COLO829 (cell line): ENCODE results near the gene FBLN2.

Experiments
- DNase-seq: peaks from one replicate; pipeline ENCODE4 v3.0.0; 2012; ENCODE audit warnings: low spot score

Gene FBLN2

DNA sequence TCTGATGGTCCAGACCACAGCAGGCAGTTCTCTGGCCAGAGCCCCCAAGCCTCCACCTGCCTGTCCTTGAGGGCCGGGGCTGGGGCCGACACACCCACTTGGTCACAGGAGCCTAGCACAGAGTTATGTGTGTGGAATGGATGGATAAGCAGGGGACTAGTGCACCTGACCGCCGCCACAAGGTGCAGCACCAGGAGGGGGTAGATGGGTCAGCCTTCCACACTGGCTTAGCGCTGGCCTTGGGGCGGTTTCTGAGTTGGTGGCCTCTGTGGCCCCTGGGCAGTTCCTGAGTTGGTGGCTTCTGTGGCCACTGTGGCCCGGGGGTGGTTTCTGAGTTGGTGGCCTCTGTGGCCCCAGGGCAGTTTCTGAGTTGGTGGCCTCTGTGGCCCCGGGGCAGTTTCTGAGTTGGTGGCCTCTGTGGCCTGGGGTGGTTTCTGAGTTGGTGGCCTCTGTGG lies 75.8 kb downstream of the FBLN2 start:
- DNase-seq: no peak

DNA sequence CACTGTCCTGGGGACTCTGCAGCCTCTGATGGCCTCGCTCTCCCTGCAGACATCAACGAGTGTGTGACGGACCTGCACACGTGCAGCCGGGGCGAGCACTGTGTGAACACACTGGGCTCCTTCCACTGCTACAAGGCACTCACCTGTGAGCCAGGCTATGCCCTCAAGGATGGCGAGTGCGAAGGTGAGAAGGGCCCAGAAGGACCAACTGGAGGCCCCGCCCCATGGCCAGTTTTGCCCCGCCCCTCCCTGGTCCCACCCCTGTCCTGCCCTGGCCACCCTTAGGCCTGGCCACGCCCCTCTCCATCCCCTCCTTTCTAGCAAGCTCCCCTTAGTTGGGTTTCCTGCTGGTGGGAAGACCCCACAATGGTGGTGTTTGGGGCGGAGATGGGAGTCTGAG lies 77.5 kb downstream of the FBLN2 start:
- DNase-seq: no peak

DNA sequence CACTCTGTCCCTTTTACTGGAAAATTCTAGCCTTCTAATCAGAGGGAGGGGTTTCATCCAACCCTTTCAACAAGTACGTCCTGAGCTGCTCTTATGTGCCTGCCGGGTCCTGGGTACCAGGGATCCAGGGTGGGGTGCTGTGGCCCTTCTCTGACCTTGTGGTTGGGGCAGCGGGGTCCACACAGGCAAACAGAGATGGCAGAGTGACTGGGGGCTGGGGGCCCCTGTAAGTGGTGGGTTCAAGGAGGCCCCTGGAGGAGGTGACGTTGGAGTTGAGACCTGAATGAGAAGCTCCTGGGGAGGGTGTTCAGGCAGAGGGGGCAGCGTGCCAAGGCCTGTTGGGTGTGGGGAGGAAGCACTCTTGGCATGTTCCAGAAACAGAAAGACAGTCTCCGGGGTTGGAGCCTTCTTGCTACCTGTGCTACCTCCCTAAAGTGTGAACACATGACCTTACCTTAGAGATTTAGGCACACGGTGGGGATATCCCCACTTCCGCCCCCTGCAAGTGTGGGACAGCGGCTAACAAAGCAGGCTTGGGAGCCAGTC lies 78.1 kb downstream of the FBLN2 start:
- no peak for DNase-seq

DNA sequence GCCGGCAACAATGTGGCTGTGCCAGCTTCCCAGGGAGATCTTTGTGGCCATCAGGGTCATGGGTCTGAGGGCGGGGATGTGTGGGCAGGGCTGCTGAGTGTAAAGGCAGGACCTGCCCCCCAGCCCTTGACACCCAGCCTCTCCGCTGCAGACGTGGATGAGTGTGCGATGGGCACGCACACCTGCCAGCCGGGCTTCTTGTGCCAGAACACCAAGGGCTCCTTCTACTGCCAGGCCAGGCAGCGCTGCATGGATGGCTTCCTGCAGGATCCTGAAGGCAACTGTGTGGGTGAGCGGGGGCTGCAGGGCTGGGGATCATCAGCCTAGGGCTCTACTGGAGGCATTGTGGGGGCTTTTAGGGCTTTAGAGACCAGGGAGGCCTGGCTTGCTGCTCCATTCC lies 78.8 kb downstream of the FBLN2 start:
- DNase-seq: no peak

DNA sequence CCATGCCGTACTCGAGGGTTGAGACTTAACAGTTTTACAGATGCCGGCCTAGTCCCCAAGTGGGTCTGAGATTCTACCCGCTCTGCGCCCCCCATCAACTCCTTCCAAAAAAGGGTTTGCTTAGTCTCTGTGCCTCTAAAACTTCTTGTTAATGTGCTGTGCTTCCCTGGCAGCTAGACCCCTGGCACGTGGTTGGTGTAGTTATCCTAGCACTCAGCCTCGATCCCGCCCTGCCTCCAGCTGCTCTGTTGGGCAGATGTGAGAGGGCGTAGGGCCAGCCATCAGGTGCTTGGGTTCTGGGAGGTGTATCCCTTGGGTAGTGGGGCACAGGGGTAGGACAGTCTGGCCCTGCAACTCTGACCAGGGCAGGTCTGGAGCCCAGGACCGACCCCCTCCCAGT lies 79.5 kb downstream of the FBLN2 start:
- DNase-seq: no peak

DNA sequence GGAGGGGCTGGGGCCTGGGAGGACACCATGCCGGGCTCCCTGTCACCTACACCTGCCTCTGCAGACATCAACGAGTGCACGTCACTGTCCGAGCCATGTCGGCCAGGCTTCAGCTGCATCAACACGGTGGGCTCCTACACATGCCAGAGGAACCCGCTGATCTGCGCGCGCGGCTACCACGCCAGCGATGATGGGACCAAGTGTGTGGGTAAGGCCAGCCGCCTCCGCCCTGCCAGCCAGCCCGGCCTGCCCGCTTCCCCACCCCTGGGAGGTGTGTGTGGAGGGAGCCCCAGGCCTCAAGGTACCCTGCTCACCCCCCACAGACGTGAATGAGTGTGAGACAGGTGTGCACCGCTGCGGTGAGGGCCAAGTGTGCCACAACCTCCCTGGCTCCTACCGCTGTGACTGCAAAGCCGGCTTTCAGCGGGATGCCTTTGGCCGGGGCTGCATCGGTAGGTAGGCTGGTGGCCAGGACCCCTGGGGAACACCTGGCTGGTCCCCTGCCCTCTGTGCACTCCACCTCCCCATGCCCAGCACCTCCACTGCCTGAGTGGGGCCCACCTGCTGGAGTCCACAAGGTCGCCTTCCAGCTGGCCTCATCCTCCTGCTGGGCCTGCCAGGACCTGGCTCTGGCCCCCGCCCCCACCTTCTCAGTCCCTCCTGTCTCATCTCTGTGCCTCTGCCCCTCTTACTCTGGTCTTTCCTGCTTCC lies 80.1 kb downstream of the FBLN2 start:
- DNase-seq: no peak

DNA sequence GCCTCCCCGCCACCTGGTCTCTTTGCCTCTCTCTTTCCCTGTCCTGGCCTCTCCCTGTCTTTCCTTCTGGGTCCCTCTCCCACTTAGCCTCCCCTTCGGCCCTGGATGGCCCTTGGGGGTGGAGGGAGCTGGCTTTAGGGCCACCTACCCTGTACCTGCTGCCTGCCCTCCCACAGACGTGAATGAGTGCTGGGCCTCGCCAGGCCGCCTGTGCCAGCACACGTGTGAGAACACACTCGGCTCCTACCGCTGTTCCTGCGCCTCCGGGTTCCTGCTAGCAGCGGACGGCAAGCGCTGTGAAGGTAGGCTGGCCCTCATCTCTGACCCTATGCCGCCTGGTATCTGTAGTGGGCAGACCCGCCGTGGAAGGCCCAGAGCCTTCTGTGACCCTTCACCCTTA lies 80.7 kb downstream of the FBLN2 start:
- no peak for DNase-seq

DNA sequence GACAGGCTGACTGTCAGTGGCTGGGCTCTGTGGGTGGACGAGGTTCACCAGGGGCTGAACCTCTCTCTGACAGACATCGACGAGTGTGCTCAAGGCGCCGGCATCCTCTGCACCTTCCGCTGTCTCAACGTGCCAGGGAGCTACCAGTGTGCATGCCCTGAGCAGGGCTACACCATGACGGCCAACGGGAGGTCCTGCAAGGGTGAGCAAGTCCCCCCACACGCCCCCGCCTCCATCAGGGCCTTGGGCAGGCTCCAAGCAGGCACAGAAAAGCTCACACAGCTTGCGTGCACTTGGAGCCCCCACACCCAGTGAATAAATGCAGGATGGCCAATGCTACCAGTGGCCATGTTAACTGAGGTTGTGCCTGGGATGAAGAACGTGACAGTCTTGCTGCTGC lies 82.3 kb downstream of the FBLN2 start:
- no peak for DNase-seq

DNA sequence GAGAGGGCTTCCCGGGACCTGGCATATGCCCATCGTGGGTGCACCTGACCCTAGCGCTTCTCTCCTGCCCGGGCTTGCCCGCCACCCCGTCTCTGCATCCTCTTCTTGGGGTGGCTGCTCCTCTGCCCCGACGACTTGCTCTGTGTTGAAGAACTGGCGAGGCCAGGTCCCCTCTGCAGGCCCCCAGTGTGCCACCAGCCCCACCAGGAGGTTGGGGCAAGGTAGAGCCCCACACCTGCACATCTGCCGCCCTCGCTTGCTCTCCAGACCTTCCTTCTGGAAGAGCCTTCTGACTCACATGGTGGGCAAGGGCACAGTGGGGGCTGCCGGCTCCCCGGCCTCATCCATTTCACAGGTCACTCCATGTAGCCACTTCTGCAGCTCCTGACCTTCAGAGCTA lies 84.3 kb downstream of the FBLN2 start:
- no peak for DNase-seq

DNA sequence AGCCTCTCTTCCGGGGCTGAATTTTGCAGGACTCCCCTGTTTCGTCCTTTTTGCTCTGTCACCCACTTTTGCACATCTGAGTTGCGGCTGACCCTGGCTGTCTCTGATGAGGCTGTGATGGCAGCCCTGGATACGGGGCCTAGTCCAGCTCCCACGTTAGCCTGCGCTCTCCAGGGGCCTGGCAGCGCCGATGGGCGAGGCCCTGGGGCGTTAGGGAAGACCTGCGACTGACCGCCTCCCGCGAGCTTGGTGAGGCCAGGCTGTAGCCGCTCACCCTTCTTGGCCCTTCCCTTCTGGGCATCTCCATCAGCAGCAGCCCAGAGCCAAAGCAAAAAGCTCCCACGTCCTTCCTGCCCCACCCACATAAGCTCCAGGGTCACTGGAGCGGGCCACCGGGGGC lies 85.2 kb downstream of the FBLN2 start:
- no peak for DNase-seq

DNA sequence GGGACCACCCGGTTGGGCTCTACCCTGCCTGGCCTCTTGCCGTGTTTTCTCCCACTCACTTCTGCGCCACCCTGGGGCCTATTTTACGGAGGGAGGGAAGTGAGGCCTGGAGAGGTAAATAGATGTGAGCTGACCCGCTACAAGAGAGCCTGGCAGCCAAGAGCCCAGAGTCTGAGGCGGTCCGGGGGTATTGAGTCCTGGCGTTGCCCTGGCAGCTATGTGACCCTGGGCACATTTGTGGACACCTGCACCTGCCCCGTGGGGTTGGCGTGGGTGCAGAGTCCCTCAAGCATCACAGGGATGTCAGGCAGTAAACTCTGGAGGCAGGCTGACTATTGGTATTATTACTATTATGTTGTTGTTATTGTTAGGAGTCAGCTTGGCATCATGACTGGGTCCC lies 85.7 kb downstream of the FBLN2 start:
- DNase-seq: no peak

DNA sequence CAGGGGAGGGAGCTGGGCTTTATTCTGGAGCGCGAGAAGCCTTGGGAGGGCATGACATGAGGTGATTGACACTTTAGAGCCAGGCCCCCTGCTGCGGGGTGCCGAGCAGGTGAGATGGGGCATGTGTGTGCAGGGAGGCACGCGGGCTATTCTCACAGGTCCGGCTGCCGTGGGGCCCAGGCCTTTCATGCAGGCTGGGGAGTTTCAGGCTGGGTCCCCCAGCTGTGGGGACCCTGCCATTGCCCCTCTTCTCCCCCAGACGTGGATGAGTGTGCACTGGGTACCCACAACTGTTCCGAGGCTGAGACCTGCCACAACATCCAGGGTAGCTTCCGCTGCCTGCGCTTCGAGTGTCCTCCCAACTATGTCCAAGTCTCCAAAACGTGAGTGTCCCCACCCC lies 87.3 kb downstream of the FBLN2 start:
- DNase-seq: no peak

DNA sequence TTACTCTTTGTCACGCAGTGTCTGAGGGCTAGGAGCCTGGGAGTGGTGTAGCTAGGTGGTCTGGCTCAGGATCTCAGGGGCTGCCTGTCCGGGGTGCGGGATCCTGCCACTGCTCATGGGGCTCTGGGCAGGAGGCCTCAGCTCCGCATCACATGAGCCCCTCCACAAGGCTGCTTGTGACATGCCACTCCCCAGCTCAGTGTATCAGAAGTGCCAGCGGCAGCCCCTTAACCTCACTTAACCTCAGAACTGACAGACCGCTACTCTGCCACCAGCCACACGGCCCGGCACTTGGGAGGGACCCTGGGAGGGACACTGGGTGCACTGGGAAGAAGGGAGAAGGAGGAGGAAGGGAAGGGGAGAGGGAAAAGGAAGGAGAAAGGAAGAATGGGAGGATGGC lies 87.9 kb downstream of the FBLN2 start:
- DNase-seq: no peak

DNA sequence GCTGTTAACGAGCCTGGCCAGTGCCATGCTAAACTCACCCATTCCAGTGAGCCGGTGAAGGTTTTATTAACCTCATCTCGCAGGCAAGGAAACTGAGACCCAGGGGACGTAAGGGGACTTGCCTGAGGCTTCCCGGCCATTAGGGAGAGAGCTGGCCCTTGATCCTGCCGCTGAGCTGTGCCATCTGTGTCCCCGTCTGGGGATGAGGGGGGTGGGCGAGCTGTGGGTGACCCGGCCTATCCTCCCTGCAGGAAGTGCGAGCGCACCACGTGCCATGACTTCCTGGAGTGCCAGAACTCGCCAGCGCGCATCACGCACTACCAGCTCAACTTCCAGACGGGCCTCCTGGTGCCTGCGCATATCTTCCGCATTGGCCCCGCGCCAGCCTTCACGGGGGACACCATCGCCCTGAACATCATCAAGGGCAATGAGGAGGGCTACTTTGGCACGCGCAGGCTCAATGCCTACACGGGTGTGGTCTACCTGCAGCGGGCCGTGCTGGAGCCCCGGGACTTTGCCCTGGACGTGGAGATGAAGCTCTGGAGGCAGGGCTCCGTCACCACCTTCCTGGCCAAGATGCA lies 88.5 kb downstream of the FBLN2 start:
- DNase-seq: no peak

DNA sequence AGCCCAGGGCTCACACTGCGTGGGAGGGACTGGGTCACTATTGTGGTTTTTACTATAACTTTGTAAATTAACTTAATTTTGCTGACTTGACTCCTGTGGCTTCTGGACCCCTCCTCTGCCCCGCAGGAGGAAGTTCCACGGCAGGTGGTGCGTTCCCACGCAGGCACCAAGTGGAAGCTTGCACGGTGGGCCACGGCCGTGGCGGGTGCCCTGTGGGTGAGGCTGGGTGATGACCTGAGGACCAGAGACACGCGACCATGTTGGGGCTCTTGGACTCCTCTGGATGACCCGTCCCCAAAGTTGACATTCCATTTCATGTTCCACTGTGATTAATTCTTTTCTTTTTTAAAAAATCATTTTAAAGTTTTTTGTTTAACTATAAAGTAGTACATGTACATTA lies 89.0 kb downstream of the FBLN2 start:
- no peak for DNase-seq

DNA sequence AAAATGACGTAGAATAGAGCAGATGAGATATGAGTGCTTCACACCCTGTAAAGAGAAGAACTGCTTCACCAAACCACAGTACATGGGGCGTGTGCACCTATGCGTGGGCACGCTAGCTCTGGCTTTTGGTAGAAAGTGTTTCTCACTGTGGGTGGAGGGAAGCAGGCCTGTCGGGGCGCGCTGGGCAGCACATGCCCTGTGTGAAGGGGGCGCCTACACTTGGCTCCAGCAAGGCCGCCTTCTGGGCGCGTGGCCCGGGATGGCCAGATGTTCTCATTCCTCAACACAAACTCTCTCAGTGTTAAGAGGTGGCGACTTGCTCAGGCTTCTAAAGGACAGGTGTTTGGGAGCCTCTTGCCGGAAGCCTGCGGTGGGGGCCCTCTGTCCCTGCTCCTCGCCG lies 90.0 kb downstream of the FBLN2 start:
- DNase-seq: no peak

DNA sequence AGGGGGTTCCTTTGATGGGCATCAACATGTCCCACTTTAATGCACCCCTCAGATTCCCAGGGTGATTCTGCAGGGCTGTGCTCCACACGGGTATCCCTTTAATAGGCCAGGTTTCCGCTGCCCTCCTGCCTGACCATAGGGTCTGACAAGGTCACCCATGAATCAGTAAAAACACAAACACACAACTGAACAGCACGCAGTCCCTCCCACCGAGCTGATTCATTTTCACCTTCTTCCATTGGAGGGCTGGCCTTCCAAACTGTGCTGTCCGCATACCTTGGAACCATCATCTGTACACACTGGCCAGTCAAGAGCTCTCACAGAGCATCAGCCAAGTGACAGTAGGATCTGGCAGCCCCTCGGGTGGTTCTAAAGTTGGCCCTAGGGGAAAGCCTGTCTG lies 93.7 kb downstream of the FBLN2 start:
- no peak for DNase-seq

DNA sequence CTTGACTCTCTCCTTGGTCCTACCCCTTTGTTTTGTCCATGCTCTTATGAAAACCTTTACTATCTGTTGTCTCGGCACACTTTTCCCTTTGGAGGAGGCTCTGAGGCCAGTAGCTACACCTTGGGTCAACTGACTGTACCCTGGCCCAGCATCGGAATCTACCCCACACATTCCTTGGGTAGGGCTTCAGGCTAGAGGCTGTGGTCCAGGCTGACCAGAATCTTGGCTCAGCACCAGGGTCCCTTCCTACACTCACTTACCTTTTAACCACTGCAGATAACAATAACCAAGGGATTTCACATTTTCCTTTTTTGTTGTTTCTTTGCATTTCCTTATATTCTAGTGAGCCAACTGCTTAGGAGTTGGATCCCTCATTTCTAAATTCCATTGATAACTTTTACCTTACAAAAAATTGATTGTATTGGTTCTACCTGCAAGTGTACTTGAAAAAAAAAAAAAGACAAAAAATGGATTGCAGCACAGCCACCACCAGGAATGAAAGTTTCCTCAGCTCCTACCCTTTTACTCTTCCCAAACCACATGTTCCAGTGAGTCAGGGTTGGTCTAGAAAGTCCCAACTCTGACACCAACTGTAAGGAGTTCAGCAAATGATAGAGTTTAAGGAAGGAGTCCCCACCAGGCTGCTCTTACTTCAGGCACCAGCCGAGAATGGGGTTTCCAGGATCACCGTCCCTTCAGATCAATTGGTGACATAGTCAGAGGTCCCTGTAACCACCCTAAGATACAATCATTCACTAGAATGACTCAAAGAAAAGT lies 95.6 kb downstream of the FBLN2 start:
- no peak for DNase-seq

DNA sequence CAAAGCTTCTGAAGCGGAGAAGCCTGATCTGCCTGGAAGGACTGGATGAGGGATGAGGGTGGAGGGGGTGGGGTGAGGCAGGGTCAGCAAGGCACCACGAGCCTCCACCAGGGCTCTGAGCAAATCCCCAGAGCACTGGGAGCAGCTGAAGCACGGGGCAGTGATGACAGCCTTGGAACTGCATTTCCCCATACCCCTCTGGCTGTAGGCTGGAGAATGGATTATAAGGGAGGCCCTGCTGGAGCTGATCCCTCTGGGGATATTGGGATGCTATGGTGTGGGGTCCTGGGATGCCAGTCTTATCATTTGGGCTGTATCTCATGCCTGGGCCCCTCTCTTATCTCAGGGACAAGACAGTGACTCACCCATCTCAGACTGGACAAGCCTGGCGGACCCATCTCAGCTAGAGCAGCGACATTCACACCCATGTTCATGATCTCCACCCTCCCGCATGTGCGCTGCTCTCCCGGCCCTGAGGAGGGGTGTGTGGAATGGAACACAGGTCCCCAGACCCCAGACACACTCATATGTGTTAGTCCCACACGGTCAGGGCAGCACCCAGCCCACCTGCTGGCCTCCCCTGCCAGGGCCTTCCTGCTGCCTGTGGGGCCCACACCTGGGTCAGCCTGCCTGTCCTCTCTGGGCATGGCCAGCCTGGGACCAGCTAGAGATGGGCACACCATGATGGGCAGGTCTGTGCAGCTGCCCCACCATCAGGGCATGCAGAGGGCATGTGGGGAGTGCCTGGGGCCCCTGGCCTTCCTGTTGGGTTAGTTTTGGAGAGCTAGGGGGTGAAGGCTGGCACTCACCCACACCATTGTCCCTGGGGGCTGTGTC lies 97.1 kb downstream of the FBLN2 start:
- DNase-seq: no peak

DNA sequence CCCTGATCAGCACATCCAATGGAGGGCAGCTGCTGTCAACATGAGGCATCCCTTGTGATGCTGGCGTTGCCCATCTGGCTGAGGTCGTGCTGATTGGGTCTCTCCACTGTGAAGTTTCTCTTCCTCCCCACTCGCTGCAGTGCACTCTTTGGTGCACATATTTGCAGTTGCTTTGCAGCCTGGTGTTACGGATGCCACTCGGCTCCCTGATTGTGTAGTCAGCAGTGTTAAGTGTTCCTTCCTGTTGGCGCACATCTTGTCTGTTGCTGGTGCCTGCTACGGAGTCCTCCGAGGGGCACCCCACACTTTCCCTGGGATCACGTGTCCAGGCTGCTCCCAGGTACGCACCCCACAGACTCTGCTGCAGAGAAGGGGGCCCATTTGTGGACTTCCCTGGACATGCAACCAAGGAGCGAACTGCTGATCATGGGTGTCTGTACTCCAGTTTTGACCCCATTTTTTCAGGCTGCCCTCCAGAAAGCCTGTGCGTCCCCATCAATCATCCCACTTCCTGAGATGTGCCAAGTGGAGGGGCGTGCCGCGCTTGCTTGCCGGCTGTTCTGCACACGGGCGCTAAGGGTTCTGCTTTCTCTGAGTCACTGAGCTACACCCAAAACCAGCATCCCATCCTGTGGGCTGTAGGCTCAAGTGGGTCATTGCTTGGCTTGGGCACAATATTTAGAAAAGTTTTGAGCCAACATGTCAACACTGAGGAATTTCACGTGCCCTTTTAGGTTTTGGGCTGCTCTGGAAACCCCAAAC lies 98.6 kb downstream of the FBLN2 start:
- no peak for DNase-seq
